Measurements from ENCODE around the gene RASGRF2.

DNA sequence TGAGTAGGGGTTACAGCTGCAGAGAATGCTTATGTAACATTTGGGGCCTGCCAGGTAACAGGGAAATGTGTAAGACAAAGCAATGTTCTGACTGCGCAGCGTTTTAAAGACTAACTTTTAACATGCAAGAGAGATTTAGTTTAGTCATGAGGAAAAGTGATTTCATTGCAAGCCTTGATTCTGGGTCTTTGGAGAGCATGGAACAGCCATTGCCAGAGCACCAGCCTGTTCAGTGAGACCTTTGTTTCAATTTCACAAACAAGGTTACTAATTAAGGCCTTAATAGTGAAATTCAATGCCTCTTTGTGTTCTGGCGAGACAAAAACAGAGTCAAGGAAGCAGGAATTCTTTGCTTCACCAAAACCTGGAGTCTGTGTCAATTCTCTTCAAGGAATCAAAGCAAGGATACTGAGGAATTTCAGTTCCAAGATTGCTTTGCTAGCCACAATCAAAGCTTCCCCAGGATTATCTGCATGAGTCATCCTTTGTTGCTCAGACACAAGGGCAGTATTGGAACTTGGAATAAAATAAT, 287.3 kb downstream of the RASGRF2 start:
- TF ChIP-seq, protein P1, sequence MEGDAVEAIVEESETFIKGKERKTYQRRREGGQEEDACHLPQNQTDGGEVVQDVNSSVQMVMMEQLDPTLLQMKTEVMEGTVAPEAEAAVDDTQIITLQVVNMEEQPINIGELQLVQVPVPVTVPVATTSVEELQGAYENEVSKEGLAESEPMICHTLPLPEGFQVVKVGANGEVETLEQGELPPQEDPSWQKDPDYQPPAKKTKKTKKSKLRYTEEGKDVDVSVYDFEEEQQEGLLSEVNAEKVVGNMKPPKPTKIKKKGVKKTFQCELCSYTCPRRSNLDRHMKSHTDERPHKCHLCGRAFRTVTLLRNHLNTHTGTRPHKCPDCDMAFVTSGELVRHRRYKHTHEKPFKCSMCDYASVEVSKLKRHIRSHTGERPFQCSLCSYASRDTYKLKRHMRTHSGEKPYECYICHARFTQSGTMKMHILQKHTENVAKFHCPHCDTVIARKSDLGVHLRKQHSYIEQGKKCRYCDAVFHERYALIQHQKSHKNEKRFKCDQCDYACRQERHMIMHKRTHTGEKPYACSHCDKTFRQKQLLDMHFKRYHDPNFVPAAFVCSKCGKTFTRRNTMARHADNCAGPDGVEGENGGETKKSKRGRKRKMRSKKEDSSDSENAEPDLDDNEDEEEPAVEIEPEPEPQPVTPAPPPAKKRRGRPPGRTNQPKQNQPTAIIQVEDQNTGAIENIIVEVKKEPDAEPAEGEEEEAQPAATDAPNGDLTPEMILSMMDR (conservative IDR thresholded peaks at IDR 0.05; ENCODE audit: low read depth, low read length): no peak
- TF ChIP-seq EZH2 (IDR thresholded peaks at IDR 0.05; ENCODE audit: low read length, unreplicated experiment): no peak

Data from PC-3 (cell line).